ENCODE results near the gene ROGDI. TPM values are rescaled to one million over a fixed set of nuclear protein-coding genes. Genes with fewer than 3 reads are reported as not detected.

Gene ROGDI
- total and polyA plus RNA-seq, 3 donors from 2014 or later, result 27.3 to 37.0 (median 30.0) TPM

DNA sequence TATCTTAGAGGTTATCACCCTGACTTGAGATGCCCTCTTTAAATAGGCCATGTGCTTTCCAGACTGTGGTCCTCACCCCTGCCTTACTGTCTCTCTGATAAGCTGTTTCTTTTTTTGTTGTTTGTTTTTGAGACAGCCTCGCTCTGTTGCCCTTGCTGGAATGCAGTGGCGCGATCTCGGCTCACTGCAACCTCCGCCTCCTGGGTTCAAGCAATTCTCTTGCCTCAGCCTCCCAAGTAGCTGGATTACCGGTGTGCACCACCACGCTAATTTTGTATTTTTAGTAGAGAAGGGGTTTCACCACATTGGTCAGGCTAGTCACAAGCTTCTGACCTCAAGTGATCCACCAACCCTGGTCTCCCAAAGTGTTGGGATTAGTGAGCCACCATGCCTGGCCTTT lies 13.5 kb downstream of the ROGDI start:
- Histone ChIP-seq H3K27me3 (no peaks in the 10 kb centered on the region), H3K36me3 (ENCODE audit: low read depth, missing control alignments) (no peaks in the 10 kb centered on the region), H3K4me3 (no peak overlapping the region), H3K27ac (no peak overlapping the region), H3K4me1 (no peaks in the 10 kb centered on the region), H3K9me3 (no peaks in the 10 kb centered on the region)
- intact Hi-C loops (cut with DNase I; ENCODE audit: low total_unique reads), result no loop called here
- 85 to 86% methylated on average over 7 of the region's 7 CpGs for WGBS, 2 donors
- no peak for DNase-seq
- TF ChIP-seq POLR2A (IDR thresholded peaks at IDR 0.05), result no peak
- TF ChIP-seq, protein P1, sequence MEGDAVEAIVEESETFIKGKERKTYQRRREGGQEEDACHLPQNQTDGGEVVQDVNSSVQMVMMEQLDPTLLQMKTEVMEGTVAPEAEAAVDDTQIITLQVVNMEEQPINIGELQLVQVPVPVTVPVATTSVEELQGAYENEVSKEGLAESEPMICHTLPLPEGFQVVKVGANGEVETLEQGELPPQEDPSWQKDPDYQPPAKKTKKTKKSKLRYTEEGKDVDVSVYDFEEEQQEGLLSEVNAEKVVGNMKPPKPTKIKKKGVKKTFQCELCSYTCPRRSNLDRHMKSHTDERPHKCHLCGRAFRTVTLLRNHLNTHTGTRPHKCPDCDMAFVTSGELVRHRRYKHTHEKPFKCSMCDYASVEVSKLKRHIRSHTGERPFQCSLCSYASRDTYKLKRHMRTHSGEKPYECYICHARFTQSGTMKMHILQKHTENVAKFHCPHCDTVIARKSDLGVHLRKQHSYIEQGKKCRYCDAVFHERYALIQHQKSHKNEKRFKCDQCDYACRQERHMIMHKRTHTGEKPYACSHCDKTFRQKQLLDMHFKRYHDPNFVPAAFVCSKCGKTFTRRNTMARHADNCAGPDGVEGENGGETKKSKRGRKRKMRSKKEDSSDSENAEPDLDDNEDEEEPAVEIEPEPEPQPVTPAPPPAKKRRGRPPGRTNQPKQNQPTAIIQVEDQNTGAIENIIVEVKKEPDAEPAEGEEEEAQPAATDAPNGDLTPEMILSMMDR (IDR thresholded peaks at IDR 0.05), result no peak

GRCh38 chr16:4788489-4788889 lies 13.9 kb downstream of the ROGDI start:
- no peak overlapping the region for H3K4me3 ChIP-seq
- no peak overlapping the region for H3K27ac ChIP-seq
- WGBS, 2 donors, result 81 to 84% methylated on average over 9 of the region's 9 CpGs
- DNase-seq, result no peak
- no peaks in the 10 kb centered on the region for H3K4me1 ChIP-seq
- no peaks in the 10 kb centered on the region for H3K9me3 ChIP-seq
- H3K27me3 ChIP-seq, result no peaks in the 10 kb centered on the region
- intact Hi-C loops (cut with DNase I; ENCODE audit: low total_unique reads), result no loop called here
- H3K36me3 ChIP-seq (ENCODE audit: low read depth, missing control alignments), result no peaks in the 10 kb centered on the region
- TF ChIP-seq, protein P1 (IDR thresholded peaks at IDR 0.05), result no peak
- TF ChIP-seq POLR2A (IDR thresholded peaks at IDR 0.05), result no peak

GRCh38 chr16:4787627-4788482 lies 14.6 kb downstream of the ROGDI start, which contains the start of gene SEPTIN12:
Gene SEPTIN12, minus strand, starts transcription at chr16:4788345. Its CDS starts 700 bp downstream, at chr16:4787645.
- Histone ChIP-seq H3K4me1 (no peaks in the 10 kb centered on the region), H3K9me3 (no peaks in the 10 kb centered on the region), H3K4me3 (no peak within 1 kb of the TSS), H3K36me3 (ENCODE audit: low read depth, missing control alignments) (no peaks in the 10 kb centered on the region), H3K27ac (no peak within 1 kb of the TSS), H3K27me3 (no peaks in the 10 kb centered on the region)
- TF ChIP-seq, protein P1 (IDR thresholded peaks at IDR 0.05), result no peak
- TF ChIP-seq POLR2A (IDR thresholded peaks at IDR 0.05), result no peak
- DNase-seq, result no peak
- intact Hi-C loops (cut with DNase I; ENCODE audit: low total_unique reads), result no loop called here
- 70 to 74% methylated on average over 14 of the region's 14 CpGs for WGBS, 2 donors

- intact Hi-C loops (cut with DNase I; ENCODE audit: low total_unique reads), result no loop called here
- TF ChIP-seq POLR2A (IDR thresholded peaks at IDR 0.05), result no peak
- TF ChIP-seq, protein P1 (IDR thresholded peaks at IDR 0.05), result no peak
- Histone ChIP-seq H3K27ac (no peak overlapping the region), H3K36me3 (ENCODE audit: low read depth, missing control alignments) (no peaks in the 10 kb centered on the region), H3K9me3 (no peaks in the 10 kb centered on the region), H3K4me1 (no peaks in the 10 kb centered on the region), H3K27me3 (no peaks in the 10 kb centered on the region), H3K4me3 (no peak overlapping the region)
- no peak for DNase-seq
- 96% methylated on average over 8 of the region's 8 CpGs for WGBS, 2 donors
These were observed 15.4 kb downstream of the ROGDI start for GRCh38 chr16:4787068-4787467.
